GM12878 (cell line): Measurements from ENCODE around the gene DHX29. TPM values are rescaled to one million over a fixed set of nuclear protein-coding genes. Genes with fewer than 3 reads are reported as not detected.

ENCODE experiments used
- ATAC-seq: fragments of 200-7000 bp; cut with Tn5 transposase; 3 replicates; pipeline ENCODE4 v1.9.1; 2020; ENCODE audit warnings: mild to moderate bottlenecking, moderate library complexity
- BruUV-seq: library from RNA; stranded (reverse); fragments of 400-500 nt; replicated peaks from 2 replicates; lab custom pipeline; 2021; lab: Mats Ljungman, UMichigan
- CTCF ChIA-PET: fragments of 300-600 bp; sonication (Branson Sonifier 250); formaldehyde crosslinking; extraction: SDS; loops from one replicate; lab custom pipeline; 2021; ENCODE audit warnings: inconsistent platforms; lab: Yijun Ruan, JAX
- POLR2A ChIA-PET: fragments of 350-600 bp; formaldehyde crosslinking; extraction: SDS; loops from one replicate; lab custom pipeline; 2021; ENCODE audit warnings: inconsistent platforms; lab: Charles Lee
- RAD21 ChIA-PET: fragments of 300-600 bp; sonication (Branson Sonifier 250); formaldehyde crosslinking; loops from one replicate; lab custom pipeline; 2023; ENCODE audit warnings: antibody characterized with exemption; ENCODE audit not compliant: unreplicated experiment; lab: Charles Lee
- SMC1A ChIA-PET: fragments of 300-600 bp; sonication (Branson Sonifier 250); formaldehyde crosslinking; loops from one replicate; lab custom pipeline; 2023; ENCODE audit not compliant: unreplicated experiment, uncharacterized antibody; lab: Charles Lee
- DNase-seq: peaks from one replicate; pipeline ENCODE4 v3.0.0-alpha.2; 2011; ENCODE audit warnings: low read depth, low spot score
- FAIRE-seq: peaks from 3 replicates; lab custom pipeline; 2011; peaks lifted over from hg19 to GRCh38; lab: Jason Lieb, UNC
- H2AFZ ChIP-seq: 2 replicates; pipeline ENCODE4 v1.6.0; 2011; ENCODE audit warnings: low read depth, low read length, control low read depth; ENCODE audit not compliant: control insufficient read depth
- H3K27ac ChIP-seq: 2 replicates; pipeline ENCODE4 v1.5.1; 2011; ENCODE audit warnings: control low read depth; ENCODE audit not compliant: control insufficient read depth, insufficient read depth
- H3K27me3 ChIP-seq, 2 experiments: replicated peaks in 1 of 2; 2 replicates each; pipeline versions ENCODE4 v1.6.0 to v1.6.1; 2011; ENCODE audit warnings: low read length in 1 of 2; ENCODE audit not compliant: control insufficient read depth in 2 of 2, insufficient read depth in 2 of 2
- H3K36me3 ChIP-seq, 2 experiments: 2 replicates each; pipeline ENCODE4 v1.5.1; 2011; ENCODE audit warnings: low read length in 1 of 2; ENCODE audit not compliant: control insufficient read depth in 2 of 2, insufficient read depth in 2 of 2
- H3K4me1 ChIP-seq: 2 replicates; pipeline ENCODE4 v1.6.1; 2011; ENCODE audit warnings: mild to moderate bottlenecking, low read length, moderate library complexity, mixed read lengths; ENCODE audit not compliant: control insufficient read depth, insufficient read depth
- H3K4me2 ChIP-seq: 2 replicates; pipeline ENCODE4 v1.6.0; 2011; ENCODE audit warnings: control low read depth; ENCODE audit not compliant: control insufficient read depth, insufficient read depth
- H3K4me3 ChIP-seq: fragments of 200-600 bp; sonication (generic); 2 replicates; pipeline ENCODE4 v1.5.1; 2016
- H3K79me2 ChIP-seq: 2 replicates; pipeline ENCODE4 v1.6.0; 2011; ENCODE audit warnings: low read length; ENCODE audit not compliant: control insufficient read depth, insufficient read depth
- H3K9ac ChIP-seq: 2 replicates; pipeline ENCODE4 v1.8.0; 2011; ENCODE audit warnings: low read length, control low read depth, mixed read lengths; ENCODE audit not compliant: control insufficient read depth, insufficient read depth
- H3K9me3 ChIP-seq: replicated peaks from 3 replicates; pipeline ENCODE4 v1.5.1; 2011; ENCODE audit warnings: mild to moderate bottlenecking, low read length; ENCODE audit not compliant: control insufficient read depth, insufficient read depth
- H4K20me1 ChIP-seq: 2 replicates; pipeline ENCODE4 v1.6.0; 2011; ENCODE audit not compliant: control insufficient read depth, insufficient read depth
- PAX5 ChIP-seq: IDR thresholded peaks from 2 replicates; pipeline ENCODE4 v1.6.1; 2011; ENCODE audit warnings: low read depth, low read length, borderline replicate concordance
- RCOR1 ChIP-seq: conservative IDR thresholded peaks from 2 replicates; pipeline ENCODE4 v1.6.1; 2012; ENCODE audit warnings: low read depth, low read length, improper control_type of control experiment
- STAT3 ChIP-seq: IDR thresholded peaks from 2 replicates; pipeline ENCODE4 v1.6.1; 2011; ENCODE audit warnings: low read depth, low read length, improper control_type of control experiment
- USF1 ChIP-seq: IDR thresholded peaks from 2 replicates; pipeline ENCODE4 v1.6.1; 2011; ENCODE audit warnings: borderline replicate concordance, low read depth, mild to moderate bottlenecking, moderate library complexity, mixed read lengths, low read length; ENCODE audit not compliant: insufficient read depth; ENCODE audit errors: extremely low read length
- ZBTB4 ChIP-seq: fragments of 450-650 bp; formaldehyde crosslinking; IDR thresholded peaks from 2 replicates; pipeline ENCODE4 v1.4.0; 2022; ENCODE audit warnings: mild to moderate bottlenecking, moderate library complexity
- WGBS: methylation state at CpG from one replicate; pipeline ENCODE4 v1.1.6; 2016; ENCODE audit warnings: low lambda C conversion rate; ENCODE audit not compliant: insufficient replicate concordance, insufficient coverage; ENCODE audit errors: missing lambda C conversion rate; 5-methylcytosine and 5-hydroxymethylcytosine counted together
- in situ Hi-C: fragments of 300-500 bp; cut with MboI; formaldehyde crosslinking; loops from 9 replicates; pipeline ENCODE4 v1.14.3; 2018; ENCODE audit warnings: mixed read lengths
- intact Hi-C: fragments of 100-400 bp; cut with micrococcal nuclease; formaldehyde crosslinking; loops from one replicate; pipeline ENCODE4 v1.14.2; 2022; ENCODE audit not compliant: unreplicated experiment
- polyA plus RNA-seq, 11 experiments: library from polyadenylated mRNA; depleted of rRNA in 4 of 11; unstranded in 6 of 11; stranded (reverse) in 5 of 11; fragments of >200 nt; fragmentation: Nextera tagmentation in 4 of 11; fragmentation: Illumina TruSeq in 1 of 11; extraction: Ambion mirVana in 4 of 11; extraction: Trizol in 1 of 11; gene quantifications; 1 replicate in 1 of 11; 2 replicates in 10 of 11; pipeline versions ENCODE4 v1.2.1 to v1.2.3, GENCODE V29; 2011 to 2016; ENCODE audit warnings: inconsistent platforms in 2 of 11, missing spikeins in 2 of 11, low read depth in 1 of 11
- total RNA-seq, 4 experiments: library from RNA; depleted of rRNA in 3 of 4; stranded (reverse); fragments of >200 nt in 3 of 4; fragmentation: Illumina TruSeq in 1 of 4; extraction: Trizol in 1 of 4; gene quantifications; 2 replicates each; pipeline versions ENCODE4 v1.2.1 to v1.2.3, GENCODE V29; 2013 to 2021

DHX29 gene
- total and polyA plus RNA-seq, 10 of the 15 experiments (the other 5 are each of a cell fraction or from before 2014, with no cell fraction given) = 5.3 to 49.1 (median 17.2) TPM

GRCh38 chr5:55300890-55301289 is 6.6 kb downstream of the DHX29 start:
- RAD21 ChIA-PET = no interaction called here
- SMC1A ChIA-PET = interaction anchor here (0.6 kb wide), 1 partner anchor 404 kb away, joined by 3 read pairs; no protein-coding TSS in a partner anchor
- FAIRE-seq (no peak), DNase-seq (no peak), ATAC-seq (no peak)
- TF ChIP-seq STAT3 = no peak
- no peak for TF ChIP-seq USF1
- no peak for TF ChIP-seq ZBTB4 (CRISPR knock-in tag)
- no peak for TF ChIP-seq RCOR1
- TF ChIP-seq PAX5 = no peak
- Histone ChIP-seq H3K9me3 (peaks cover 8% of the 10 kb centered on the region), H3K36me3 (peaks cover 0 to 3% of the 10 kb centered on the region in 2 experiments; a peak in 1 of 4 replicates), H3K4me3 (no peak overlapping the region), H3K4me2 (no peak overlapping the region), H2AFZ (no peak overlapping the region), H3K4me1 (no peaks in the 10 kb centered on the region), H3K9ac (no peak overlapping the region), H3K79me2 (peaks cover 25% of the 10 kb centered on the region), H3K27ac (no peak overlapping the region), H3K27me3 (no peaks in the 10 kb centered on the region), H4K20me1 (no peaks in the 10 kb centered on the region)
- BruUV-seq = no TSS peak
- intact Hi-C loops (no loop called here), in situ Hi-C loops (loop anchor here (25.0 kb wide), 1 partner anchor 1886 kb away; no protein-coding TSS in a partner anchor)
- CTCF ChIA-PET = no interaction called here
- POLR2A ChIA-PET = no interaction called here
- WGBS = 93% methylated on average over 2 of the region's 2 CpGs
